Measurements from ENCODE around the gene IL17REL.

IL17REL gene

DNA sequence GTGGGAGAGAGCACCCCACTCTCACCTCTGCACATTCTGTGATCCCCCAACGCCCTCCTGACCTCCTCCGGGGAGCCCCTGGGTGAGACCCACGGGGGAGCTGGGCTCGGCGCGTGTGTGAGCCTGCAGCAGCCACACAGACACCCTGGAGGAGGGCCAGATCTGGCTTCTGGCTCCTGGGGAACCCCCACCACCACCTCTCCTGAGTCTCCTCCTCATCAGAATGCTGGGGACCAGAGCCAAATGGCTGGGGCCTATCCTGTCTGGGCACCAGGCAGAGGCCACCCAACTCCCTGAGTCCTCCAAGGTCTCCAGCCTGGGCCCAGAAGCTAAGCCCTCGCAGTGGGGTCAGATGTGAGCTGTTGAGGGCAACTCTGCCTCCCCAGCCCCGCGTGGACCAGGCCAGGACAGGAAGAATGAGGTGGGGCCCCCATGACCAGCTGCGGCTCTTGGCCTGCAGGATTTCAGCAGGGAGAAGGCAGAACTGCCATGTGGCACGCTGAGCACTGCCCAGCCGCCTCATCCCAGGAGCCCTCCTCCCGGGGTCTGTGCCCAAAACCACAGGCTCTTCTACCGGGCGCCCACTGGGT, 57.5 kb downstream of the IL17REL start:
- DNase-seq = no peak

- DNase-seq = no peak
These were observed 58.2 kb downstream of the IL17REL start for GRCh38 chr22:49954354-49954753.

DNA sequence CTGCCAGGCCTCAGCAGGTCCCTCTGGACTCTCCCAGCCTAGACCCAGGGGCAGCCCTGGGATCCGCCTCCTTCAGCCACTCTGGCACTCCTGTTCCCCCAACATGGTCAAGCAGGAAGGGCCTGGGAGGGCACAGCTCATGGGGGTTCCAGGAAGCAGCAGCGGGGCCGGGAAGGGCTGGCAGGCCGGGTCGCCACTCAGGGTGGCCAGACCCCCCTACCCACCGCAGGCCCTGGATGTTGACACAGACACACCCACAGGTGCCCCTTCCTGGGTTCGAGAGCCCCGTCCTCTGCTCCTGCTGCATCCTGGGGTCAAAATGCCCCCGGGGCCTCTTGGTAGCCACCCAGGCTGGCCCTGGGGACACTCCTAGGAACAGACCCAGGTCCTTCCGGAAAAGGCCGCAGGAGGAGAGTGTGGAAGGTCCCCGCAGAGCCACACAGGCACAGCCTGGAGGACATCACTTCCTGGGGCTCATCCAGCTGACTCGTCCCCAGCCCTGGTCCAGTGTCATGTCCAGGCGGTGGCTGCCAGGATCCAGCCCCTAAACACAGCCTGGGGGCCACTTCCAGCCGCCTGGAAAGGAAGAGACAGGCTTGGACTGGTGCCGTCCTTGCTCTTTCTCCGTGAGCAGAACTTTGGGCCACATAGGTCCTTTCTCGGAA, 58.8 kb downstream of the IL17REL start:
- DNase-seq = no peak

DNA sequence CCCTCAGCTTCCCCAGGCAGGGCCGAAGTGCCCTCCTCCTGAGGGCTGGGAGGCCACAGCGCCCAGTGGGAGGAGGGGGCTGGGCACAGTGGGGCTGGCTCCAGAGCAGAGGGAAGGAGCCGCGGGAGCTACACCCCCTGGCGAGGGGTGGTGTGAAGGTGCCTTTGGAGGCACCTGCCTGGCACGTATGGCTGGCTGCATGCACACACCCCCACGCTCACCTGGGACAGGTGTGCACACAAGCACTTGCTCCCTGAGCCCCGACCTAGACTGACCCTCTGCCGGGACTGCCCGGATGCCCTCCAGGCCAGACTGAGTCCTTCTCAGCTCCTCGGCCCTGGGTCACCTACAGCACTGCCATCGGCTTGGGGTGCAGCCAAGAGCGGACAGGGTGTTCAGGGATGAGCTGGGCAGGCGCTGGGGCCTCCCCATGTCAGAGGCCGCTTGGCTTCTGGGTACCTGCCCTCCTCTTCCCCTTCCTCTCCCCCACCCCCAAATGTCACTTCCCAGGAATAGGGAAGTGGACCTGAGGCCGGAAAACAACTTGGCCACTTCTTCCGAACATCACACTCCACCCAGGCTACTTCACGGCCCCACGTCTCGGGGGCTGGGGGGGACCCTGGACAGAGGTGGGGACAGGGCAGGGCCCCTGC, 59.4 kb downstream of the IL17REL start:
- no peak for DNase-seq

DNA sequence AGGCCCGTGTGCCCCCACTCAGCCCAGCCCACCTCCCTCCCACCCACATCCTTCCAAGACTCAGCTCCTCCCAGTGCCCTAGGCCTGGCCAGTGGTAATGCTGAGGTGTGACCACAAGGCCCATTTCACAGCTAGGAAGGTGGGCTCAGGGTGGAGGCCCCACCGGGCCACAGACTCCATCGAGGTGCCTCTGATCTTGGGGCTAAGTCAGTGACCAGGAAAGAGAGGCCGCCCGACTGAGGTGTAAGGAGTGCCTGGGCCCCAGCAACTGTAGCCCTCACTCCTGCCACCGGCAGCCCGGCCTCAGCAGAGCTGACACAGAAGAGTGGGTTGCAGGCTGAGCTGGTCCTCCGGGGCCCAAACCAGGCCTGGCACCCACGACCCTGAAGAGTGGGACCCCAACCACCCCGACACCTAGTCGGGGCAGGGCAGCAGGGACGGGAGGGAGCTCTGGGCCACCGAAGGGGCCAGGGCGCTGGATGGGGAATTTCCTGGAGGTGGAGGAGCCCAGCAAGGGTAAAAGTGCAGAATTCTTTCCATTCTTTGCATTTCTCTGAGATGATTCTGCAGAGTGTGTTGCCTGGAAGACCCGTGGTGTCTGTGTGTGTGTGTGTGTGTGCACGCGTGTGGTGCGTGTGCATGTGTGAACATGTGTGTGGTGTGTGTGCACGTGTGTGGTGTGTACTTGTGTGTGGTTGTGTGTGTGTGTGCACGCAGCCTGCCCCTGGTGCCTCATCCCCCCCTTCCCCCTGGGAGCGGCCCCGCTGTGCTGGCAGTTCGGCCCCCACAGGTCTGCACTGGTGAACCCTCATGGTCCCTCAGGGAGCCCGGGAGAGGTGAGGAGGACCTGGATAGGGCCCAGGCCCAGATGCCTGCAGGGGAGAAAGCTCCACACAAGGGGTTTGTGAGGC, 60.3 kb downstream of the IL17REL start:
- no peak for DNase-seq

- no peak for DNase-seq
These were observed 60.9 kb downstream of the IL17REL start for GRCh38 chr22:49951678-49951985.

GRCh38 chr22:49951000-49951677, 61.4 kb downstream of the IL17REL start:
- DNase-seq = no peak

- DNase-seq = no peak
These were observed 62.1 kb downstream of the IL17REL start for GRCh38 chr22:49950396-49950994.

DNA sequence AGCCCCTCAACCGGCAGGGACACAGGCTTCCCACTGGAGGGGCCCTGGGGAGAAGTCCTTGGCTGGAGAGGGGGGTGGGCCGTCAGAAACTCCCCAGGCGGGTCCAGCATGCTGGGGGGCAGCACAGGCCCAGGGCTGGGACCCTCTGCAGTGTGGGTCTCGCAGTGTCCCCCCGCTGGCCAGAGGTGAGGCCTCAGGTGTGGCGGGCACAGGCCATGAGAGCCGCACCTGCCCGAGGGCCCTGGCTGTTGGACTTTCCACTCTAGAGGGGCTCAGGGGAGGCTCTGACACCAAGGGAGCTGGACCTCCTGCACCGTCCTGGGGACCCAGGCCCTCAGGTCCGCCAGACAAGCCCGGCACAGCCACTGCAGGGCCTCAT, 62.7 kb downstream of the IL17REL start:
- DNase-seq = no peak

DNA sequence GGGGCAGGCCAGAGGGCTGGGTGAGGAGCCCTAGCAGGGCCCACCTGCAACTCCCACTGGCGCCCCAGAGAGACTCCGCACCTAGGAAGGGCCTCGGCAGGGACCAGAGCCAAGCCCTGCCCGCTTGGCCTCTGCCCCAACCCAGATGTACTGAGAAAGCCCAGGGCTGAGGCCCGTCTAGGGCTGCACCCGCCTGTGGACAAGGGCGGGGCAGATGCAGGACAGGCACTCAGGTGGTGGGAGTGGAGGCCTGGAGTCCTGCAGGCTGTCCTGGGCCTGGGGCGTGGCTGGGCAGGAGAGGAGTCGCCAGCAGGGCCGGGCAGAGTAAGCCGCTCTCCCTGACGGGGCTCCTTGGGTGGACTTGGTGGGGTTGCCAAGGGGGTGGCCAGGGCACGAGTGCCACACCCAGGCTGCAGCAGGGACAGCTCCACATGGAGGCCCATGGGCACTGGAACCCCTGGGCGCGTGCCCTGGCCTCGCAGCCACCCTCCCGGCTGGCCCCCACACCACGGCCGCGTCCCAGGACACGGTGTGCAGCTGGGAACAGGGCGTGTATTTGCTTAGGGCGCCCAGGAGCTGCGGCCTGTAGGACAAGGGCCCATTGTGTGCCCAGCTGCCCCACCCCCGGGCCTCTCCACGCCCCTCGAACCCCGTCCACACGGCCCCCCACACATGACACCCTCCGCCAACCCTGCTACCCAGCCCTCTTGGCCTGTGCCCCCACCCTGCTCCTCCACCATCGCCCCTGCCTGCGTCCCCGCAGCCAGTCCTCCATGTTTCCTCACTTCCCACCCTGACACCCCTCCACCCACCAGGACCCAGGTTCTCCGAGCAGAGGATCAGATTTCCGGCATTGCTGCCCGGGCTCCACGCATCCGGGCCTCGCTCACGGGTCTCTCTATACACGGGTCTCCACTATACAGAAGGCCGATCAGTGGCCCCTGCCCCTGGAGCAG, 63.3 kb downstream of the IL17REL start:
- DNase-seq = no peak

DNA sequence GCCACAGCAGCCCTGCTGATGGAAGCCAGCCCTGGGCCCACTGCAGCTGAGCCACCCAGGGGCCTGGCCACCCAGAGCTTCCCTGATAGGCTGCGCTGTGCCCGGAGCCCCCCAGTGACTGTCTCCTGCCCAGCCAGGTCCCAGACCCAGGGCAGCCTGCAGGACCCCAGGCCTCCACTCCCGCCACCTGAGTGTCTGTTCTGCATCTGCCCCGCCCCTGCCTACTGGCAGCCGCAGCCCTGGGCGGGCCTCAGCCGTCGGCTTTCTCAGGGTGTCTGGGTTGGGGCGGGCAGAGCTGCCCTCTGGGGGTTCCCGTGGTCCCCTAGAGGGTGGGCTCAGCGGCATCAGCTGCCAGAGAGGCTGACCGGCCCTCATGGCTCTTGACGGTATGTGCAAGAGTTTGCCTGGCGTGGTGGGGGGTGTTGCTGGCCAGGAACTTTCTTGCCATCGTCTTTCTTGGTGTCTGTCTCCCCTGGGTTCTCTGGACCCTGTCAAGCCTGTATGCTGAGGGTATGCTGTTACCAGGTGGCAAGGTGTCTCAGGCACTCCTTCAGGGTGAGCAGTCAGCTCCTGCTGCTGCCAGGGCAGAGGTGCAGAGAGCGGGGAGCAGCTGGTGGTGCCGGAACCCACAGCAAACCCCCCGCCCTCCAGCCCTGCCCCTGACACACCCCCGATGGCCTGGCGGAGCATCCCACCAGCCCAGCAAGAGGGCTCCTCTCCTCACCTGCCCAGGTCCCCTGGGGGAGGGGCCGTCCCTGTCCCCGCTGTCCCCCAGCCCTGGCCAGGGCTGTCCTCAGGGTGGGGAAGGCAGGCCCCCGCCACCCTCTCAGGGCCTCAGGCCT, 64.2 kb downstream of the IL17REL start:
- DNase-seq = no peak

- no peak for DNase-seq
These were observed 65.3 kb downstream of the IL17REL start for GRCh38 chr22:49947296-49947622.

DNA sequence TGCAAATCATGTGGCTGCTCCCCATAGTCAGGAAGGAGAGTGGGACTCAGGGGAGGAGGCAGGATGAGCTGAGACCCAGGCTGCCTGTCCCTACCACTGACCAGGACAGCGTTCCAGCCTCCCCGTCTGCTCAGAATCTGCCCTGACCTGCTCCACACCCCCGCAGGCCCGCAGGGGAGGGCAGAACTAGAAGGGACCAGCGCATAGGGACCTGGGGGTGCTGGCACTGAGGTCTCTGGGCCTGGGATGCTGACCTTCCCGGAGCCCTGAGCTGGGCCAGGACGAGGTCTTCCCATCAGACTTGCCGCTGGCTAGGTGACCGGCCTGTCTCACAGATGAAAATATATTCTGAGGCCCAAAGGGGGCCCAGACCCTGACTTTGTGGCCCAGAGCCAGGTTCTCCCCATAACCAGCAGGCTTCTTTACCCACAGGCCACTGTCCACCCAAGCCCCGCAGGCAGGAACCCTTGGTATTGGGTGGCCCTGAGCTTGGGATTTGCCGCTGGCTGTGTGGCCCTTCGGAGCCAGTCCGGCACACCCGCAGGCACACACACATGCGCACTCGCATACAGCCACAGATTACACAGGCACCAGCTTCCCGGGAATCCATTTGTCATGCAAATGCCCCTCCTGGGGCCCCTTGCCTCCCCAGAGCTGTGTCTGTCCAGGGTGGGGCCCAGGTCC, 65.8 kb downstream of the IL17REL start:
- DNase-seq = no peak

DNA sequence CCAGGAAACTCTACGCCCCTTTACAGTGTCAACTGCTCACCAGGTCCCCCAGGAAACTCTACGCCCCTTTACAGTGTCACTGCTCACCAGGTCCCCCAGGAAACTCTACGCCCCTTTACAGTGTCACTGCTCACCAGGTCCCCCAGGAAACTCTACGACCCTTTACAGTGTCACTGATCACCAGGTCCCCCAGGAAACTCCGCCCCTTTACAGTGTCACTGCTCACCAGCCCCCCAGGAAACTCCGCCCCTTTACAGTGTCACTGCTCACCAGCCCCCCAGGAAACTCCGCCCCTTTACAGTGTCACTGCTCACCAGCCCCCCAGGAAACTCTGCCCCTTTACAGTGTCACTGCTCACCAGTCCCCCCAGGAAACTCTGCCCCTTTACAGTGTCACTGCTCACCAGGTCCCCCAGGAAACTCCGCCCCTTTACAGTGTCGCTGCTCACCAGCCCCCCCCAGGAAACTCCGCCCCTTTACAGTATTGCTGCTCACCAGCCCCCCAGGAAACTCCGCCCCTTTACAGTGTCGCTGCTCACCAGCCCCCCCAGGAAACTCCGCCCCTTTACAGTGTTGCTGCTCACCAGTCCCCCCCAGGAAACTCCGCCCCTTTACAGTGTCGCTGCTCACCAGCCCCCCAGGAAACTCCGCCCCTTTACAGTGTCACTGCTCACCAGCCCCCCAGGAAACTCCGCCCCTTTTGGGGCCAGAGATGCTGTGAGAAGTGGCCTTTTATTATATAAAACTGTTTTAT, 67.3 kb downstream of the IL17REL start:
- DNase-seq = peak; percentile 63 to 96 (median 89)

All from stimulated activated naive CD4-positive, alpha-beta T cell (primary cell).